Measurements from ENCODE around the gene OR2T29. TPM values are rescaled to one million over a fixed set of nuclear protein-coding genes. Genes with fewer than 3 reads are reported as not detected.
"Not testable (repeated sequence)": the region's sequence is repeated elsewhere in the genome, so short reads cannot be mapped to it uniquely, and the experiment has no call there.

The OR2T29 gene, protein sequence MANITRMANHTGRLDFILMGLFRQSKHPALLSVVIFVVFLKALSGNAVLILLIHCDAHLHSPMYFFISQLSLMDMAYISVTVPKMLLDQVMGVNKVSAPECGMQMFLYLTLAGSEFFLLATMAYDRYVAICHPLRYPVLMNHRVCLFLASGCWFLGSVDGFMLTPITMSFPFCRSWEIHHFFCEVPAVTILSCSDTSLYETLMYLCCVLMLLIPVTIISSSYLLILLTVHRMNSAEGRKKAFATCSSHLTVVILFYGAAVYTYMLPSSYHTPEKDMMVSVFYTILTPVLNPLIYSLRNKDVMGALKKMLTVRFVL
- total RNA-seq: not detected

DNA sequence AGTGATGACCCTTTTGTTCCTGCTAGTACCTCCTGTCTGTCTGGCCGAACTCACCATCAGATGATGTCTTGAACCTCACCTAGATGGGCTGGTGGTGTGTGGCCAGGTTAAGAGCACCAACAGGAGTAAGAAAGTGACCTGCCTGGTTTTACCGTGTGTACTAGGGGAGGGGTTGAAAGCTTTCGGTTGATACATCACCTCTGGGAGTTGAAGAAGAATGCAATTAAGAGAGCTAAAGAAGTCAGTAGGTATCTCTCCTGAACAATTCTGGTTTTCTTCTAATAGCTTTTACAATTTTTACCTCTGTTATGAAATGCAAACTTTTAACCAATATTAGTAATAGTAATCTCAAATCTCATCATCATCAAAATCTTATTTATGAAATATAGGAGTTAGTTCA is at the start of gene OR2T29:
OR2T29 (minus strand) TSS at position 101 of the 400 bp plus-strand sequence. CDS start 3,281 bp downstream, outside the sequence.
- not testable (repeated sequence) for H3K4me3 ChIP-seq; H3K4me1 ChIP-seq; H3K27ac ChIP-seq; H3K27me3 ChIP-seq; DNase-seq (ENCODE audit: low spot score in 2 of 2); H3K9me3 ChIP-seq; H3K36me3 ChIP-seq
- WGBS, 2 donors: 81 to 93% methylated on average over 3 of the region's 3 CpGs

DNA sequence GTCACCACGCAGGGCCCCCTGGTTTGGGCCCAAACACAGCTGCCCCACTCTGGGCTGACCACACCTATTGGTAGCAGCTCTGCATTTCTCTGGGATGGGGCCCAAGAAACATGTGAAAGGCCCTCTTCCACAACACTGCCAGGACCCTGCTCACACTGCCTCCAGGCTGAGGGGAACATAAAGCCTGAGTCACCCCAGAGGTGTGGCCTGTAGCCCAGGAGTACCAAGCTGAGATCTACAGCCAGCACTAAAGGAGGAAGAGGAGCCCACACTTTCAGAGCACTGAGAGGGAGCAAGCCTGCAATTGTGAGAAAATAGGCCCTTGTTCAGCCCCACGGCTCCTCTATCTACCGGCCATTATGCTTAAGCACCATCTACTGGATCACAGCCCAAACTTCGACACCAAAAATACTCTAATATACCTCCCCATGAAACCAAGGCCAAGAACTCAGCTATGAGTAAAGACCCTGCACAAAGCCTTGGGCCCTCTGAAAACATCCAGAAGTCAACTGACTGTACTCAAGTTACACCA is 49.4 kb upstream of the OR2T29 start:
- Histone ChIP-seq H3K27me3 (no peaks in the 10 kb centered on the region), H3K9me3 (no peaks in the 10 kb centered on the region), H3K36me3 (no peaks in the 10 kb centered on the region), H3K27ac (no peak overlapping the region), H3K4me3 (no peak overlapping the region), H3K4me1 (no peaks in the 10 kb centered on the region)
- no peak for DNase-seq (ENCODE audit: low spot score in 2 of 2)
- TF ChIP-seq POLR2A (IDR thresholded peaks at IDR 0.05) (no peak), EP300 (IDR thresholded peaks at IDR 0.05) (no peak)
- TF ChIP-seq, protein P1, sequence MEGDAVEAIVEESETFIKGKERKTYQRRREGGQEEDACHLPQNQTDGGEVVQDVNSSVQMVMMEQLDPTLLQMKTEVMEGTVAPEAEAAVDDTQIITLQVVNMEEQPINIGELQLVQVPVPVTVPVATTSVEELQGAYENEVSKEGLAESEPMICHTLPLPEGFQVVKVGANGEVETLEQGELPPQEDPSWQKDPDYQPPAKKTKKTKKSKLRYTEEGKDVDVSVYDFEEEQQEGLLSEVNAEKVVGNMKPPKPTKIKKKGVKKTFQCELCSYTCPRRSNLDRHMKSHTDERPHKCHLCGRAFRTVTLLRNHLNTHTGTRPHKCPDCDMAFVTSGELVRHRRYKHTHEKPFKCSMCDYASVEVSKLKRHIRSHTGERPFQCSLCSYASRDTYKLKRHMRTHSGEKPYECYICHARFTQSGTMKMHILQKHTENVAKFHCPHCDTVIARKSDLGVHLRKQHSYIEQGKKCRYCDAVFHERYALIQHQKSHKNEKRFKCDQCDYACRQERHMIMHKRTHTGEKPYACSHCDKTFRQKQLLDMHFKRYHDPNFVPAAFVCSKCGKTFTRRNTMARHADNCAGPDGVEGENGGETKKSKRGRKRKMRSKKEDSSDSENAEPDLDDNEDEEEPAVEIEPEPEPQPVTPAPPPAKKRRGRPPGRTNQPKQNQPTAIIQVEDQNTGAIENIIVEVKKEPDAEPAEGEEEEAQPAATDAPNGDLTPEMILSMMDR (IDR thresholded peaks at IDR 0.05): no peak
- 72 to 74% methylated on average over 4 of the region's 4 CpGs for WGBS, 2 donors

DNA sequence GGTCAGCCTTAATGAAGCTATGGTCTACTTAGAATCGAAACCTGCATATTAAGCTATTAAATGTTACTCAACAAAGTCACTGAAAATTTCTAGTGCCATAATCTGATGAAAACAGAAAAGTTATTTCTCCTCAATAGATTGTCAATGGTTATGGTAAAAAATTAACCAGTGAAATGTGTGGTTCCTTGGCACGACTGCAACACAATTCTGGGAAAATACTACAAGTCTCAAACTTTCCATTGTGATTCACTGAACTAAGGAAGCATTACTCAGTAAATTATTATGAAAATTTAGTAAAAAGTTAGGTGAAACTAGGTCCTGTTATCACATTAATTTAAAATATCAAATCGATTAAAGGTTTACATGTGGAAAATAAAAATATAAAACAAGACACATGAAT is 47.7 kb upstream of the OR2T29 start:
- Histone ChIP-seq H3K36me3 (no peaks in the 10 kb centered on the region), H3K27me3 (no peaks in the 10 kb centered on the region), H3K27ac (no peak overlapping the region), H3K4me1 (no peaks in the 10 kb centered on the region), H3K4me3 (no peak overlapping the region), H3K9me3 (no peaks in the 10 kb centered on the region)
- WGBS, 2 donors: 48 to 52% methylated on average over 3 of the region's 3 CpGs
- no peak for DNase-seq (ENCODE audit: low spot score in 2 of 2)
- no peak for TF ChIP-seq EP300 (IDR thresholded peaks at IDR 0.05)
- TF ChIP-seq, protein P1 (IDR thresholded peaks at IDR 0.05): no peak
- no peak for TF ChIP-seq POLR2A (IDR thresholded peaks at IDR 0.05)

DNA sequence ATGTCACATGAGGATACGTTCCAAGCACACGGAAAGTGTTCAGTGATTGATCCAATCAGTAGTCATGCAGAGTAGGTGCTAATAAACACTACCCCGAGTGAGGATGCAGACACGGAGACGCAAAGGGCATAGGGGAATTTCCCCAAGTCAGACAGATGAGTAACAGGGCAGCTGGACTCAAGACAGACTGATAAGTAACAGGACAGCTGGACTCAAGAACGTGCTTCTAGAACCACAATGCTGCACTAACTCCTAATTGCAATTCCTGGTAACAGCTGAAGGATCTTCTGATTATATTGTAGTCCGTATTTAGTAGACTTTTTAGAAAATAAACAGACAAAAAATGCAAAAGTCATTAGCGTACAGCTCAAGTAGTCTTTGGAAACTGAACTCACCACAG is 36.8 kb upstream of the OR2T29 start:
- no peak for TF ChIP-seq POLR2A (IDR thresholded peaks at IDR 0.05)
- TF ChIP-seq EP300 (IDR thresholded peaks at IDR 0.05): no peak
- TF ChIP-seq, protein P1 (IDR thresholded peaks at IDR 0.05): no peak
- WGBS, 2 donors: 80 to 82% methylated on average over 8 of the region's 8 CpGs
- no peaks in the 10 kb centered on the region for H3K9me3 ChIP-seq
- H3K27ac ChIP-seq: no peak overlapping the region
- no peaks in the 10 kb centered on the region for H3K4me1 ChIP-seq
- H3K27me3 ChIP-seq: no peaks in the 10 kb centered on the region
- no peak for DNase-seq (ENCODE audit: low spot score in 2 of 2)
- H3K36me3 ChIP-seq: no peaks in the 10 kb centered on the region
- no peak overlapping the region for H3K4me3 ChIP-seq

DNA sequence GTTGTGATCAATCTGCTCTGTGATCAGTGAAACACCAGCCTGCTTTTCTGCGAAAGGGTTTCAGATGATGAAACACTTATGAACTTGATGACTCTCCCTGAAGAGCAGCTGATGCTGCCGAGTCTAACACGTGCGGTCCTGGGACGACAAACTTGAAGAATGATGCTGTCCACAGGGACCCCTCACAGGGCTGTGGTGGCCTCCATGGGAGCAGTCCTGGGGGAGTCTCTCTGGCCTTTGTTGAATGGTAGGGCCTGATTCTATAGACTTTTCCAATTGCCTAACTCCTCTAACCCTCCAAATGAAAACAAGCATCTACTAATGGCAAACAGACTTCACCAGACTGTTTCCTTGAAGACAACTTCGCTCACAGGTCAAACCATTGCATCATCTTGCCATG is 35.0 kb upstream of the OR2T29 start, which contains the start of gene OR2T10:
OR2T10 (minus strand) TSS at position 112 of the 400 bp plus-strand sequence. CDS start 3,932 bp downstream, outside the sequence.
- Histone ChIP-seq H3K36me3 (no peaks in the 10 kb centered on the region), H3K27ac (no peak within 1 kb of the TSS), H3K4me1 (no peaks in the 10 kb centered on the region), H3K4me3 (no peak within 1 kb of the TSS), H3K27me3 (no peaks in the 10 kb centered on the region), H3K9me3 (no peaks in the 10 kb centered on the region)
- TF ChIP-seq EP300 (IDR thresholded peaks at IDR 0.05): no peak
- TF ChIP-seq POLR2A (IDR thresholded peaks at IDR 0.05): no peak
- TF ChIP-seq, protein P1 (IDR thresholded peaks at IDR 0.05): no peak
- WGBS, 2 donors: 76 to 89% methylated on average over 6 of the region's 6 CpGs
- DNase-seq (ENCODE audit: low spot score in 2 of 2): no peak

All from tibial nerve (tissue), 4 donors.